RKO (cell line): ENCODE results near the gene ADK.

Experiments
- DNase-seq: peaks from one replicate; pipeline ENCODE4 v3.0.0-alpha.2; 2016; ENCODE audit warnings: low spot score

The ADK gene

DNA sequence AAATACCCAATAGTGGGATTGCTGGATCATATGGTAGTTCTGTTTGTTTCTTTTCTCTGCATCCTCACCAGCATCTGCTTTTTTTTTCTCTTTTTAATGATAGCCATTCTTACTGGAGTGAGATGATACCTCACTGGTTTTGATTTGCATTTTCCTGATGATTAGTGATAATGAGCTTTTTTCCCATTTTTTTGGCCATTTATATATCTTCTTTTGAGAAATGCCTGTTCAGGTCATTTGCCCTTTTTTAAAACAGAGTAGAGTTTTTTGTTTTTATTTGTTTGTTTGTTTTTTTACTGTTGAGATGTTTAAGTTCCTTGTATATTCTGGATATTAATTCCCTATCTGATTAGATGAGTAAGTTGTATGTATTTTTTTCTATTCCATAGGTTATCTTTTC is 469.6 kb downstream of the ADK start:
- no peak for DNase-seq

DNA sequence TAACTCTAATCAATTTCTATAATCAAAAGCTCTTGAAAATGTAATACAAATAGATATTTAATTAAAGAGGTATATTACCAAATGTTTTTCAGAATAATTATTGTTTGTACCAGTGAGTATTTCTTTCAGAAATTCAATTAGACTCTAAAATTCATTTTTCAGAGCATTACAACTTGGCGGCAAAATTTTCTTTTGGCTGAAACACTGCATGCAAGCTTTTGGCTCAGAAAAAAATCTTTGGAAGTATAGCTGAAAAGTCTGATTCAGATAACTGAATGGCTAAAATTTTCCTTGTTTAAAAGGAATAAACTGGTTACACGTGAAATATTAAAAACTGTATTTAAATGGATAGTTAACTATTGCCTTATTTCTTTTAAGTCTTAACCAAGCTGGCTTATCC is 472.8 kb downstream of the ADK start:
- no peak for DNase-seq

DNA sequence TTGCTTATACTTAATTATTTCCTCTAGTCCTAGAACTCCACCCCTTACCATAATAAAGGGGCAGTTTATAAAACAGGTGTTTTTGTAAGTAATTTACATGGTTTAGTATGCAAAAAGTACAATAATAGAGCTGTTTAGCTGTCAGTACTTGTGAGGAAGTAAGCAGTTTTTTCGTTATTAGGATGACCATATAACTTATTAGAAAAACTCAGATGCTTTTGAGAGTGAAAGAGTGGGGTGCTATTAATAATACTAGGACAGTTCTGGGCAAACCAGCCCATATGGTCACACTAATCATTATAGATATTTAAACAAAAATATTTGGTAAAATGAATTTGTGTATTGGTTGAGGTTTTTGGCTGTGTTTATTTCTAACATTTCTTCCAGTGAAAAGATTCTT is 473.5 kb downstream of the ADK start:
- DNase-seq: no peak

DNA sequence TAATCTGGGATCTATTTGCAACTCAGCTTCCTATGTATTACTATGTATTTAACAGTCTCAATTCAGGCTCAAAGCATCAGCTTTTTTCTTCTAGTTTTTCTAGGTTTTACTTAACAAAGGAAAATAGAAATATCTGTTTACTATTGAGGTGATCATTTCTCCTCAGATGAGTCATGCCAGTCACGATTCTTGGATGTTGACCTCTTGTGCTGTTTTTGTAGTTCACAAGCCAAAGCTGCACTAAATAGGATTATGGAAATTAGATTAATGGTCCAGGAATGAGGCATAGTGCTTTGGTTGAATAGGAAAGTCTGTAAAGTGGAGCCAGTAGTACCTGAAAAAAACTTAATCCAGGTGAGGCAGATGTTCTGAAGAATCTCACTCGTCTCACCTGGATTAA is 477.1 kb downstream of the ADK start:
- DNase-seq: no peak

DNA sequence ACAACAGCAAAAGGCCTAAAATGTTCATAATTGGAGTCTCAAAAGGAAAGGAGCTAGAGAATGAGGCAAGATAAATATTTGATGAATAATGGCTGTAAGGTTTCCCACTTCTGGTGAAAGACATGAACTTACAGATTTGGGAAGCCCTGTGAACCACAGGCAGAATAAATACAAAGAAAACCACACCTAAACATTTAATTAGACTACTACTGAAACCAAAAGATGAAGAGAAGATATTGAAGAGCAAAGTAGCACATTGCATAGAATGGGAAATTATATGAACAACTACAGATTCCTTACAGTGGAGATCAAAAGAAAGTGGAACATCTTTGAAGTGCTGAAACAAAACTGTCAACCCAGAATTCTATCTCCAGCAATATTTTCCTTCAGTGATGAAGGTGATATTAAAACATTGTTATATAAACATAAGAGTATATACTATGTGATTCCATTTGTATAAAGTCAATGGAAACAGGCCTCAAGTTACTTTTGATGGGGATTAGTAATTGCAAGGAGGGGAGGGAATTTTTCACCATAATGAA is 484.0 kb downstream of the ADK start:
- DNase-seq: no peak

DNA sequence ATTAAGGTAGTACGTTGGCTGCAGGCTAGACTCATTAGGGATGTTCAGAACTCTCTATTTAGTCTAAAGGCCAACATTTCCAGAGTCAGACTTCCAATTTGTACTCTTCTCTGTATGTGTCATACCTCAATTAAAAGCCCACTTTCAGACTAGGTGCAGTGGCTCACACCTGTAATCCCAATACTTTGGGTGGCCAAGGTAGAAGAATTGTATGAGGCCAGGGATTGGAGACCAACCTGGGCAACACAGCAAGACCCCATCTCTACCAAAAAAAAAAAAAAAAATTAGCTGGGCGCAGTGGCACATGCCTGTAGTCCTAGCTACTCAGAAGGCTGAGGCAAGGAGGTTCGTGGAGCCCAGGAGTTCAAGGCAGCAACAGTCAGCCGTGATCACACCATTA is 484.6 kb downstream of the ADK start:
- DNase-seq: no peak

DNA sequence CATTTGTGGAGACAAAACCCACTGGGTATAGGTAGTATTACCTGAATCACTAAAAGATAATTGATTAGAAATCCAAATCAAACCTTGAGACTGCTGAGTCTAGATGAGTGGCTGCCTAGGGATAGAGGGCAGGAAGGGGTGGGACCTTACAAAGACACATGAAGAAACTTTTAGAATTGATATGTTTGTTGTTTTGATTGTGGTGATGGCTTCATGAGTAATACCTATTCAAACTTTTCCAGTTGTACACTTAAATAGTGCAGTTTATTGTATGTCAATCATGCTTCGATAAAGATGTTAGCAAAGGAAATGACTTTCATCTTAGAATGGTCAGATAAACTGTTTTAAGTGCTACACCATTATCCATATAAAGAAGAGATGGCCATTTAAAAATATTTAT is 486.7 kb downstream of the ADK start:
- no peak for DNase-seq

DNA sequence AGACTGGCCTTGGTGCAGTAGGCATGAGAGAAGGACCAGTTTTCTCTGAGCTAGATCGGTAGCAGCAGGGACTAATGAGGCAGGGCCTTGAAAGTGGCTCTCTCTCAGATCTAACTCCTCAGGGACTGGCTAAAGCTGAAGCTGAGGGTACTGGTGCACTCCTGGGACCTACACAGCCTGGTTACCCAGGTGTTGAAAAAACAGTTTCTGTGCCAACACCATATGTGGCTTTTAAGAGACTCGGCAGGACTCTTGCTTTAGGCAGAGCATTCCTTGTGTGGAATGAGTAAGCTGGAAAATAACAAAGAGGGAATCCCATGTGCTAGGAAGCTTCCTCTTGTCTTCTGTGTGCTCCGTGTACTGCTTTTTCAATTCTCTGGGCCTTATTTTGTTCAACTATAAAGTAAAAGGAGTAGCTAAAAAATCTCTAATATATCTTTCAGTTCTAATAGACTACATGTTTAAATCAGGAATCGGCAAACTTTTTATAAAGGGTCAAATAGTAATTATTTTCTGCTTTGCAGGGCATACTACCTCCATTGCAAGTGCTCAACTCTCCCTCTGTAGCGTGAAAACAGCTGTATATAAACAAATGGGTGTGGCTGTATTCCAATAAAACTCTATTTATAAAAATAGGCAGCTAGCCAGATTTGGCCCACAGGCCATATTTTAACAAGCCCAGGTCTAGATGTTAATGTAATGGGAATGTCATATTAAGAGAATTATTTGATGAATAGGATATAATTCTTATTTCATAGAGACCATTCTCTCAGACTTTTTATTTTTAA is 489.3 kb downstream of the ADK start:
- DNase-seq: no peak

DNA sequence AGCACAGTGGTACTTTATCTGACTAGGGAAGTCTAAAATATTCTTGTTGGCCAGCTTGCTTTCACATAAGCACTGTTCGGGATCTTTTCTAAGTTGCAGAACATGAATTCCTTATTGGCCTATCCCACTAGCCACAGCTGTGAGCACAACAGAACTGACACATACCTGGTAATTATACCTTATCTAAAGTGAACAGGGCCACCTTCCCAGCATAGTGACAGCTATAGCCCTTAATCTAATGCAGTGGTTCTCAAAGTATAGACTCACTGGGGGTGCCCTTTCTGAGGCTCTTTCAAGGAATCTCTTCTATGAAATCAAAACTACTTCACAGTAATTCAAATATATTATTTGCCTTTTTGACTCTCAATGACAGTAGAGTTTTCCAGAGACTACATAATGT is 490.6 kb downstream of the ADK start:
- DNase-seq: no peak

DNA sequence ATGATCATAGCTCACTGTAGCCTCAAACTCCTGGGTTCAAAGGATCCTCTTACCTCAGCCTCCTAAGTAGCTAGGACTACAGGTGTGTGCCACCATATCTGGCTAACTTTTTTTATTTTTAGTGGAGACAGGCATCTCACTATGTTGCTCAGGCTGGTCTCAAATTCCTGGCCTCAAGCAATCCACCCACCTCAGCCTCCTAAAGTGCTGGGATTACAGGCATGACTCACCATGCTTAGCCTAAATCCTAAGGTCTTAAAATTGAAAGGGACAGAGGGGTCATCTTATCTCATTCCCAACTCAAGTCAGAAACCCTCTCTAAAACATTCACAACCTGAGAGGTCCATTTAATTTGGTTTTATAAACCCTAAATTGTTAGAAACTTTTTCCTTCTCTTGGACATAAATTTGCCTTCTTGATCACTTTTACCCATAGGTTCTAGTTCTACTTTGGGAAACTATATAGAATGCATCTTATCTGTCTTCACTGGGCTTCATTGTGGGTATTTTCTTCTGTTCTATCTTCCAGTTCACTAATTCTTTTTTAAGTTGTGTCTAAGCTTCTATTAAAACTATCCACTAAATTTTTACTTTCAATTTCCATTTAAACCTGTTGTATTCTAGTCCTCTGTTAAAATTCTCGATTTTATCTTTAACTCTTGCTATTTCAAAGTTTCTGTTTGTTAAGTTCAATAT is 492.0 kb downstream of the ADK start:
- DNase-seq: no peak

DNA sequence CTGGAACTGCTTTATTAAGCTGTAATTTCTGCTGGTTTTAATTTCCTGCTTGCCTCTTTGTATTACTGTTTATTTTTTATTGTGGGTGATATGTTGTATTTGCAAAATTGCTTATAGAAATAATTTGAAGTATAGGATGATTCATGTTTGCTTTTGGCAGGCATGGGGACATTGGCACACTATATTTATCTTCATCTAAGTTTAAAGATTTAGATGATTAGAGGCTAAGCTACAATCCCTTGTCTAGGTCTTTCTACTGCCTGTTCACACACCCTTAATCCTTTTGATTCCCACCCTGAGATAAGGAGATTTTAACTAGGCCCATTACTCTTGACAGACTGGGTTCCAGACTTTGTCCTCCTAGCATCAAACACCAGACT is 492.6 kb downstream of the ADK start:
- no peak for DNase-seq

DNA sequence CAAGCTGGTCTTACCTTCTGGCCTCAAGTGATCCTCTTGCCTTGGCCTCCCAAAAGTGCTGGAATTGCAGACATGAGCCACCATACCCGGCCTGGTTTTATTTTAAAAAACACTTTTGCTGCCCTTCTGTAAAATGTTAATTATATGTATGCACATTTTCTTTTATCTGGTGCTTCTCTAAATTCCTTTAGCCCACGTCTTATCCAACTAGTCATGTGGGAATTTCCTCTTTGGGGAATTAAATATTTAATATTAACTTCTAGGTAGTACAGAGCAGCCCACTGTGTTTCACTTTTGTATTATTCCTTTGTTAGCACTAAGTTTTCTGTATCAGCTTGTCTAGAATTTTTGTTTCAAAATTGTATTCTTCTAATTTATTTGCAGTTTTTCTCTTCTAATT is 493.7 kb downstream of the ADK start:
- DNase-seq: no peak

DNA sequence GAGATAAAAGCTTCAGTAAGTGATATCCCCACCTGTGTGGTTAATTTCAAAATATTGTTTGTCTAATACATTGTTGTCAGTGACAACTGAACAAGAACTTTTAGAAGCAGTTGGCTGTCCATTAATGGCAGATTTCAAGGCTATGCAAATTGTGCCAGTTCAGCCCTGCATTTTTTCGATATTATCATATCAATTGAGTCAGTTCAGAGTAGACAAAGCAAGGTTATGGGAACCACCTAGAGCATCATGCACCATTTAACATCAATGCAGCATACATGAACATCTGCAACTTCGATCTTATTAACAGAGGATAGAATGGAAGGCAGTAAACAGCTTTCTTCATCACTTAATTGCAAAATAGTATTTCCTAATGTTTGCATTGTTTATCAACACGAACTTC is 494.7 kb downstream of the ADK start:
- no peak for DNase-seq

DNA sequence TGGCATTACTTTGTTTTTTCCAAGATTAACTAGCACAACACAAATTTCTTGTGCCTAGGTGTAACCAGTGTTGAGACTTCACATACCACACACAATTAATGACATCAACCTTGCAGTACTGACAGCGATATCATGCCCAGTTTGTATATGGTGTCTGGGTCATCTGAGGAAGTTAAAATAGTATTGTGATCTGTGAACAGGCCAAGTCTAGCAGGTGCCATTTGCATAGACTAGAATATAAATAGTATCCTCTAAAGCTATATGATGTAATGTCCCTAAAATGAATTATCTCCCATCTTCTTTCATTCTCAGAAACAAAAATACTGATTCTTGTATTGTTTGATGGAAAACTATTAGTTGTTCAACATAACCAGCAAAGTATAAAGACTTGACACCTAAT is 499.6 kb downstream of the ADK start:
- DNase-seq: no peak

DNA sequence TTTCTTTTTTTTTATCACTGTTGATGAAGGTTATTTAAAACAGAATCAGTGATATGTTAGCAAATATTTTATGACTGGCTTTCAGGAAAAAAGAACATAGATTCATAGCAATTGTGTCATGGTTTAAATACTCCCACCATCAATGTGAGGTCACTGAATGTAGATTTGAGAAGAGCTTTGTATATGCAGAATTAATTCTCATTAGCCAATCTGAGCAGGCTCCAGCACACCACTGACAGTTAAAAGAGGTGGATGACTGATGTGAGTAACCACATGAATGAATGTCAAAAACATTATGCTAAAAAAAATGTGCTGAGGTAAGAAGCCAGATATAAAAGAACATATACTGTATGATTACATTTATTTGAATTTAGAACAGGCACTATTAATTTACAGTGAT is 500.5 kb downstream of the ADK start:
- DNase-seq: peak; percentile 3

DNA sequence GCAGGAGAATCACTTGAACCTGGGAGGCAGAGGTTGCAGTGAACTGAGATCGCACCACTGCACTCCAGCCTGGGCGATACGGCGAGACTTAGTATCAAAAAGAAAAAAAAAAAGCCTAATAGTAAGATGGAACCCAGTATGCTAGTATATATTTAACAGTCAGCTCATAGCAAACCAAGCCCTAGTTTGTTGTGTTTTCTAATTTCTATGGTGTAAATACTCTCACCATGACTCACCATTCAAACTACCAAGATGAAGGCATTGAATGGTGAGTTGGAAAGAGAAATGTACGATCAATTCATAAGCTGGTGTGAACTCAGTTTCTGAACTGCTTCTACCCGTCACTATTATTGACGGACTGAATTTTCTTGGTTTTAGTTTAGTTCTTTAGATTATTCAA is 501.6 kb downstream of the ADK start:
- no peak for DNase-seq

DNA sequence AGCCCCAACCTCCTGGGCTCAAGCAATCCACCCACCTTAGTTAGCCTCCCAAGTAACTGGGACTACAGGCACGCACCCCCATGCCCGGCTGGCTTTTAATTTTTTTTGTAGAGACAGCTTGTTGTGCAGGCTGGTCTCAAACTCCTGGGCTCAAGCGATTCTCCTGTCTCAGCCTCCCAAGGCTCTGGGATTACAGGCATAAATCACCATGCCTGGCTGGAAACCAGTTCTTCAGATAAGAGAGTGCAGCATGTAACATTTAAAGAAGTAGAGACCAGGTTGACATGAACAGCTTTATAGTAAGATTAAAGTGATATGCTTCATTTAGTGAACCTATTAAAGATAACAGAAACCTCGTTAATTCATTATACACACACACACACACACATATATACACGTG is 507.5 kb downstream of the ADK start:
- DNase-seq: no peak

DNA sequence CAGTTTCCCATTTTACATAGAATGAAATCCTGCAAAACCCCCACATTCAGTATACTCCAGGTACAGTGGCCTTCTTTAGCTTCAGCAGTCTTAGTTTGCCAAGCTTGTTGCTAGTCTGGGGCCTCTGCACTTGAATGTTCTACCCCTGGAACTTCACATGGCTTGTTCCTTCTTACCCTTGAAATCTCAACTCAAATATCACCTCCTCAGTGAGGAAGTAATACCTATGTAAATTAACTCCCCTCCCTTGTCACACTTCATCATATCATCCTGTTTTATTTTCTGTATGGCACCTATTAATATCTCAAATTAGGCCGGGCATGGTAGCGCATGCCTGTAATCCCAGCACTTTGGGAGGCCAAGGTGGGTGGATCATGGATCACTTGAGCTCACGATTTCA is 511.6 kb downstream of the ADK start:
- no peak for DNase-seq

DNA sequence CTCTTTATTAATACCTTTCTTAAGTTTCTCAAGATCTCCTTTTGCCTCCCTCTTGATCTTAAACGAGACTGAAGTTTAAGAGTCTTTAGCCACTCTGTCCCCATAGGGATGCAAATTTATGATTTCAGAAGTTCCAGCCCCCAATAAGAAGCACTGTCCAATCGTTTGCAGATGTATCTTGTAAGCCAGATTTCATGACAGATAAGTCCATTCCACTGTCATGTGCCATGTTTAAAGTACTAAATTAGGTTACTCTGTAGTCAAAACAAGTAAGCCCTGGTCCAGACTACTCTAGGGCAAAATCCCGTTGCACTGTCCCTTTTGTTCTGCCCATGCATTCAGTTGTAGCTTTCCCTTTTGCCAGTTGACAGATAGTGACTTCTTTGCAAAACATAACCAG is 518.2 kb downstream of the ADK start:
- no peak for DNase-seq

DNA sequence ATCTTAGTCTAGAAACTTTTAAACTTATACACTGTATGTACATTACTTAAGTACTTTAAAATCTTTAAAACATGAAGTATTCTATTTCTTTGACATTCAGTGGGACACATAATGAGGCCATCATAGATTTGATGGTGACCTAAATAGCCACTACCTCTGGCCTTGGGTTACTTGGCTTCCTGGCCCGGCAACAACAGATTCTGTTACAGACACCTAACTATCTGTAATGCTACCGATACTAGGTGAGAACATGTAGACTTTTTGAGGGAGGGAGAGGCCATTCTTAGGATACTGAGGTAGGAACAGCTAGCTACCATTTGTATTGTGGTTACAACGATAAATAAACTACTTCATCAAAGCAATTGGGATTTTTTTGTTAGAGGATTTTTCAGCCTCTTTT is 520.7 kb downstream of the ADK start:
- no peak for DNase-seq

DNA sequence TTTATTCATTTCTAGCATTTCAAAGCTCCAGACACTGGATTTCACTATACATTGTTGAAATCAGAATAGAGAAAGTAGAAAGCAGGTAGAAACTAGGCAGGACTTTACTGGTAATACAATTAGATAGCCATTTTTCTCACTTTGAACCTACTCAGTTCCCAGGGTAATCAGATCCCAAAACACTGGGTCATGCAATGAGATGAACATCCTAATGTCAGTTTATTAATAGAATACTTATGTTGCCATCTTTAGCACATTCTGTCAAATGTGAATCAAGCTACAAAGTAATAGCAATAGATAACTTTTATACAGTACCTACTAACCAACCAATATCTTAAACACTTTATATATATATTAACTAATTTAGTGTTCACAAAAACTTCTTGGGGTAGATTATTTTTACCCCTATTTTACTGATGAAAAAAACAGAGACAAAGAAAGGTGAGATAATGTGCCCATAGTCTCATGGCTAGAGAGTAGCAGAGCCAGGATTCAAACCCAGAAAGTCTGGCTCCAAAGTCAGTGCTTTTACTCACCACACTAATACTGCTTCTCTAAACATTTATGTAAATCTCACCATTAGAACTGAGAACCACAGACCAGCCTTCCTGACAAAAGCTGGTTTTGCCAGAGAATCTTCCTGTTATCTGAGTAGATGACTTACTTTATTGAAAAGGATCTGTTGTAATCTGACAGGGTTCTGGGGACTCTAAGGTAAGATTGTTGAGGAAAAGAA is 521.6 kb downstream of the ADK start:
- no peak for DNase-seq

DNA sequence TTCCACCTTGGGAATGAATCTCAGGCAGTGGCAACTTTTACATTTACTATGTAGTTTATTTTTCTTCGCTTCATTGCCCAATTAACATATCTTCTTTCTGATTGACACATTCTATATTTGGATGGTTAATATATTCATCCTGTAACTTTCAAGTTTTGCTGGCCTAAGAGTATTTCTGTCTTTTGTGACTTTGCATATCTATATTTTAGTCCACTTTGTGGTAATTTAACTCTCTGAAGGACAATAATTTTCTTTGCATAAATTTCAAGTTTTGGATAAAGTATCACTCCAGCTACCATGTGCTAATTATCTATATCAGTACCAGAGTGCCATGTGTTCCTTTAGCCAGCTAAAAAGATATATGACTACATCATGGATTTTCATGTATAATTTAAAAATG is 523.9 kb downstream of the ADK start:
- no peak for DNase-seq

DNA sequence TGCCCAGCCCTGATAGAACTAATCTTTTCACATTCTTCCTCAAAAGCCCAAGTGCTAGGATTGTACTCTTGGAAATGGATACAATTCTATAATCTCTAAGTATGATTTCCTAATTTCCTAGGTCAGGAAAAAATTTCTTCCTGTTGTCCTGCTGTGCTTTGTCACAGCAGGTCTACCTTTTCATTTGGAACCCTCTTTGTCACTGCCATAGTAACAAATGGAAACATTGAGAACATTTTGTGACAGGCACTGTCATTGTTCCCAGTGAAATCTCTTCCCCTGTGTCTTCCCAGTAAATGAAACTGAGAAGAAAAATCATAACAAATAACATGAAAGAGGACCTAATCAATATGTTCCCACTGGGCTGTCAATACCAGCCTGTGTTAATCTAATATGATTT is 524.5 kb downstream of the ADK start:
- DNase-seq: no peak
